ENCODE data around the gene SCAANT1. TPM values are rescaled to one million over a fixed set of nuclear protein-coding genes. Genes with fewer than 3 reads are reported as not detected.

Gene SCAANT1
- total RNA-seq, 4 donors from 2014 or later, result not detected

- peaks cover 0 to 16% (median 0%) of the 10 kb centered on the region in 4 donors for H3K4me1 ChIP-seq
- no peaks in the 10 kb centered on the region for H3K9me3 ChIP-seq
- no peak overlapping the region for H3K4me3 ChIP-seq
- TF ChIP-seq CTCF (IDR thresholded peaks at IDR 0.05) (no peak), POLR2A (IDR thresholded peaks at IDR 0.05) (no peak), EP300 (IDR thresholded peaks at IDR 0.05) (no peak)
- 92% methylated on average over 5 of the region's 5 CpGs for WGBS, 2 donors
- peaks cover 0 to 54% (median 0%) of the 10 kb centered on the region in 3 donors for H3K36me3 ChIP-seq
- DNase-seq (ENCODE audit: low spot score in 2 of 2), result no peak
- H3K27me3 ChIP-seq, result no peaks in the 10 kb centered on the region
- H3K27ac ChIP-seq, result no peak overlapping the region
Observed at GRCh38 chr3:63920001-63920400, 7.8 kb upstream of the SCAANT1 start.

DNA sequence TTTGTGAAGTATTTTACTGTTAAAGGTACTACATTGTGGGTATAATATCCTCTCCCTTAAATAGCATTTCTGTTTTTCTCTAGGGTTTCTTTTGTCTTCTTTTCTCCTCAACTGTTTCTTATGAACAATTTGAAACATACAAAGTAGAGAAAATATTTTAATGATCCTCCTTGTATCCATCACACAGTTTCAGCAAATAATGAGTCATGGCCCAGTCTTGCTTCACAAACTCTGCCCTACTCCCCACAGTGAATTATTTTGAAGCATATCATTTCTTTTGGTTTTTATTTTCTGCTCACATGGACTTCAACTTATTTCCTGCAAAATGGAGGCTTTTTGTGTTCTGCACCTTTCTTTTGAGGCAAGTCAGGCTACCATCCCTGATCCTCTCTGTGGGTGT, 6.1 kb upstream of the SCAANT1 start:
- TF ChIP-seq CTCF (IDR thresholded peaks at IDR 0.05) (no peak), POLR2A (IDR thresholded peaks at IDR 0.05) (no peak), EP300 (IDR thresholded peaks at IDR 0.05) (no peak)
- H3K9me3 ChIP-seq, result no peaks in the 10 kb centered on the region
- no peaks in the 10 kb centered on the region for H3K27me3 ChIP-seq
- no peak overlapping the region for H3K4me3 ChIP-seq
- no peak for DNase-seq (ENCODE audit: low spot score in 2 of 2)
- H3K27ac ChIP-seq, result no peak overlapping the region
- peaks cover 0 to 52% (median 0%) of the 10 kb centered on the region in 3 donors for H3K36me3 ChIP-seq
- peaks cover 0 to 33% (median 7%) of the 10 kb centered on the region in 4 donors for H3K4me1 ChIP-seq

- Histone ChIP-seq H3K4me1 (peaks cover 0 to 35% (median 19%) of the 10 kb centered on the region in 4 donors), H3K27ac (peak overlapping the region in 2 of 4 donors; percentile 89 to 97), H3K9me3 (no peaks in the 10 kb centered on the region), H3K36me3 (peaks cover 0 to 42% (median 0%) of the 10 kb centered on the region in 3 donors), H3K27me3 (no peaks in the 10 kb centered on the region), H3K4me3 (no peak overlapping the region)
- TF ChIP-seq EP300 (IDR thresholded peaks at IDR 0.05) (no peak), POLR2A (IDR thresholded peaks at IDR 0.05) (no peak), CTCF (IDR thresholded peaks at IDR 0.05) (no peak)
- WGBS, 2 donors, result 59 to 61% methylated on average over 5 of the region's 5 CpGs
- peak in 1 of 2 donors; percentile 60 for DNase-seq (ENCODE audit: low spot score in 2 of 2)
Observed at GRCh38 chr3:63914312-63914711, 2.1 kb upstream of the SCAANT1 start.

GRCh38 chr3:63912768-63913588, 795 bp upstream of the SCAANT1 start:
- peaks cover 0 to 35% (median 19%) of the 10 kb centered on the region in 4 donors for H3K4me1 ChIP-seq
- H3K36me3 ChIP-seq, result peaks cover 0 to 31% (median 0%) of the 10 kb centered on the region in 3 donors
- H3K27ac ChIP-seq, result peak overlapping the region; percentile 89 to 99 (median 97)
- TF ChIP-seq CTCF (IDR thresholded peaks at IDR 0.05) (no peak), POLR2A (IDR thresholded peaks at IDR 0.05) (no peak), EP300 (IDR thresholded peaks at IDR 0.05) (peak in 1 of 2 donors; percentile 32)
- peak overlapping the region; percentile 55 to 95 (median 73) for H3K4me3 ChIP-seq
- H3K27me3 ChIP-seq, result no peaks in the 10 kb centered on the region
- 6 to 8% methylated on average over 31 to 43 of the region's 46 CpGs for WGBS, 2 donors
- peak; percentile 35 to 40 for DNase-seq (ENCODE audit: low spot score in 2 of 2)
- H3K9me3 ChIP-seq, result no peaks in the 10 kb centered on the region

DNA sequence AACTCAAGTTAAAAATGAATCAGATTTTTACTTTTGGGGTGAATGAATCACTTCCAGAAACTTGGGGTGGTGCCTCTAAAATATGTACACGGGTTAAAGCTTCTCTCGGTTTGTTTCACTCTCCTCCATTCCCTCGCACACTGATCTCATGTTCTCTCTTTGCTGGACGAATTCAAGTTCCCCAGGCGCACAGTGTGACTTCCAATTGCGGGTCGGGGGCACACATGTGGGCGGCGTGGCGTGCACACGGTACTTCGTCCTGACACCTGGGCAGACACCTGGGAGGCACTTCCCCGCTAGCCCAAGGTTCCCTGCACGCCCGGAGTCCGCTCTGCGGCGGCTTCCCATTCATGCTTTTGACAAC, 692 bp downstream of the SCAANT1 start:
- Histone ChIP-seq H3K9me3 (no peaks in the 10 kb centered on the region), H3K36me3 (peaks cover 0 to 17% (median 0%) of the 10 kb centered on the region in 3 donors), H3K27me3 (no peaks in the 10 kb centered on the region), H3K4me1 (peaks cover 0 to 35% (median 19%) of the 10 kb centered on the region in 4 donors), H3K4me3 (peak overlapping the region; percentile 68 to 95 (median 76)), H3K27ac (peak overlapping the region; percentile 97 to 99 (median 97))
- DNase-seq (ENCODE audit: low spot score in 2 of 2), result peak in 1 of 2 donors; percentile 13
- WGBS, 2 donors, result 1% methylated on average over 16 to 18 of the region's 18 CpGs
- no peak for TF ChIP-seq EP300 (IDR thresholded peaks at IDR 0.05)
- no peak for TF ChIP-seq CTCF (IDR thresholded peaks at IDR 0.05)
- no peak for TF ChIP-seq POLR2A (IDR thresholded peaks at IDR 0.05)
